HEK293 (cell line): Measurements from ENCODE around the gene PLEKHG1.

ENCODE experiments used
- CTCF ChIP-seq: fragments of 450-650 bp; formaldehyde crosslinking; IDR thresholded peaks from 2 replicates; pipeline ENCODE4 v1.5.1; 2016; ENCODE audit warnings: missing biosample characterization, missing genetic modification characterization
- GLI4 ChIP-seq: fragments of 450-650 bp; formaldehyde crosslinking; IDR thresholded peaks from 2 replicates; pipeline ENCODE4 v1.5.1; 2016; ENCODE audit warnings: missing biosample characterization, missing genetic modification characterization
- KLF16 ChIP-seq: fragments of 450-650 bp; formaldehyde crosslinking; IDR thresholded peaks from 2 replicates; pipeline ENCODE4 v1.5.1; 2017; ENCODE audit warnings: missing biosample characterization, missing genetic modification characterization
- PRDM2 ChIP-seq: fragments of 450-650 bp; formaldehyde crosslinking; IDR thresholded peaks from 2 replicates; pipeline ENCODE4 v1.5.1; 2016; ENCODE audit warnings: missing biosample characterization, missing genetic modification characterization, borderline replicate concordance
- RBAK ChIP-seq: fragments of 450-650 bp; formaldehyde crosslinking; IDR thresholded peaks from 2 replicates; pipeline ENCODE4 v1.5.1; 2016; ENCODE audit warnings: missing biosample characterization, missing genetic modification characterization
- REPIN1 ChIP-seq: fragments of 450-650 bp; formaldehyde crosslinking; IDR thresholded peaks from 2 replicates; pipeline ENCODE4 v1.5.1; 2017; ENCODE audit warnings: missing biosample characterization, missing genetic modification characterization, low read depth
- ZBTB26 ChIP-seq: fragments of 450-650 bp; formaldehyde crosslinking; optimal IDR thresholded peaks from 2 replicates; pipeline ENCODE3; 2016; ENCODE audit warnings: missing biosample characterization, mild to moderate bottlenecking, missing genetic modification characterization
- ZBTB48 ChIP-seq: fragments of 450-650 bp; formaldehyde crosslinking; IDR thresholded peaks from 2 replicates; pipeline ENCODE4 v1.5.1; 2016; ENCODE audit warnings: missing biosample characterization, missing genetic modification characterization
- ZBTB7A ChIP-seq: fragments of 450-650 bp; formaldehyde crosslinking; IDR thresholded peaks from 2 replicates; pipeline ENCODE4 v1.5.1; 2016; ENCODE audit warnings: low read depth, missing biosample characterization, missing genetic modification characterization
- ZNF114 ChIP-seq: fragments of 450-650 bp; formaldehyde crosslinking; IDR thresholded peaks from 2 replicates; pipeline ENCODE4 v1.5.0; 2017; ENCODE audit warnings: missing biosample characterization, missing genetic modification characterization
- ZNF121 ChIP-seq: fragments of 450-650 bp; formaldehyde crosslinking; IDR thresholded peaks from 2 replicates; pipeline ENCODE4 v1.5.1; 2016; ENCODE audit warnings: missing biosample characterization, missing genetic modification characterization
- ZNF148 ChIP-seq: fragments of 450-650 bp; formaldehyde crosslinking; IDR thresholded peaks from 2 replicates; pipeline ENCODE4 v1.5.0; 2017; ENCODE audit warnings: missing biosample characterization, missing genetic modification characterization, borderline replicate concordance
- ZNF155 ChIP-seq: fragments of 450-650 bp; formaldehyde crosslinking; IDR thresholded peaks from 2 replicates; pipeline ENCODE4 v1.5.1; 2016; ENCODE audit warnings: missing biosample characterization, missing genetic modification characterization
- ZNF366 ChIP-seq: fragments of 450-650 bp; formaldehyde crosslinking; conservative IDR thresholded peaks from 2 replicates; pipeline ENCODE4 v1.5.1; 2016; ENCODE audit warnings: missing biosample characterization, missing genetic modification characterization
- ZNF513 ChIP-seq: fragments of 450-650 bp; IDR thresholded peaks from 2 replicates; pipeline ENCODE4 v1.5.1; 2018; ENCODE audit warnings: missing biosample characterization, missing genetic modification characterization
- ZNF514 ChIP-seq: fragments of 450-650 bp; formaldehyde crosslinking; IDR thresholded peaks from 2 replicates; pipeline ENCODE4 v1.5.1; 2016; ENCODE audit warnings: missing biosample characterization, missing genetic modification characterization
- ZNF580 ChIP-seq: fragments of 450-650 bp; formaldehyde crosslinking; IDR thresholded peaks from 2 replicates; pipeline ENCODE4 v1.5.1; 2016; ENCODE audit warnings: missing biosample characterization, missing genetic modification characterization
- ZNF624 ChIP-seq: fragments of 450-650 bp; formaldehyde crosslinking; IDR thresholded peaks from 2 replicates; pipeline ENCODE4 v1.5.1; 2017; ENCODE audit warnings: missing biosample characterization, missing genetic modification characterization
- ZNF639 ChIP-seq: fragments of 450-650 bp; formaldehyde crosslinking; IDR thresholded peaks from 2 replicates; pipeline ENCODE4 v1.5.1; 2016; ENCODE audit warnings: missing biosample characterization, missing genetic modification characterization
- ZNF670 ChIP-seq: fragments of 450-650 bp; formaldehyde crosslinking; IDR thresholded peaks from 2 replicates; pipeline ENCODE4 v1.5.1; 2016; ENCODE audit warnings: missing biosample characterization, missing genetic modification characterization, low read depth
- ZNF701 ChIP-seq: fragments of 450-650 bp; formaldehyde crosslinking; IDR thresholded peaks from 2 replicates; pipeline ENCODE4 v1.5.1; 2016; ENCODE audit warnings: missing biosample characterization, missing genetic modification characterization
- ZNF747 ChIP-seq: fragments of 450-650 bp; formaldehyde crosslinking; IDR thresholded peaks from 2 replicates; pipeline ENCODE4 v1.5.1; 2016; ENCODE audit warnings: missing biosample characterization, missing genetic modification characterization
- ZNF830 ChIP-seq: fragments of 450-650 bp; IDR thresholded peaks from 2 replicates; pipeline ENCODE4 v1.5.0; 2018; ENCODE audit warnings: missing biosample characterization, missing genetic modification characterization, low read depth, mild to moderate bottlenecking, moderate library complexity
- ZNF843 ChIP-seq: fragments of 450-650 bp; formaldehyde crosslinking; IDR thresholded peaks from 2 replicates; pipeline ENCODE4 v1.5.1; 2016; ENCODE audit warnings: missing biosample characterization, missing genetic modification characterization

The PLEKHG1 gene

GRCh38 chr6:150599199-150600009 lies at the start of gene PLEKHG1 (continued):
- TF ChIP-seq ZNF148 (tag by site-specific recombination) = no peak
- TF ChIP-seq REPIN1 (tag by site-specific recombination) = no peak
- TF ChIP-seq ZNF843 = no peak
- TF ChIP-seq ZNF670 (tag by site-specific recombination) = no peak
- no peak for TF ChIP-seq ZNF514 (tag by site-specific recombination)
- no peak for TF ChIP-seq PRDM2
- TF ChIP-seq ZNF701 (tag by site-specific recombination) = no peak
- no peak for TF ChIP-seq ZBTB7A (tag by site-specific recombination)
- TF ChIP-seq KLF16 (tag by site-specific recombination) = no peak
- no peak for TF ChIP-seq ZNF580 (tag by site-specific recombination)
- TF ChIP-seq ZNF155 = no peak
- no peak for TF ChIP-seq ZNF747 (tag by site-specific recombination)
- no peak for TF ChIP-seq ZNF114 (tag by site-specific recombination)
- 0 out of 2 replicates have a peak, but pooled peaks have one; percentile 45 for TF ChIP-seq ZNF366 (tag by site-specific recombination)
- no peak for TF ChIP-seq ZNF830 (tag by site-specific recombination)
- no peak for TF ChIP-seq ZNF121 (tag by site-specific recombination)
- TF ChIP-seq ZNF639 (tag by site-specific recombination) = no peak
- TF ChIP-seq ZBTB48 (tag by site-specific recombination) = no peak
- no peak for TF ChIP-seq RBAK
- TF ChIP-seq ZNF513 (tag by site-specific recombination) = peak; percentile 64
- no peak for TF ChIP-seq ZBTB26 (tag by site-specific recombination)
- TF ChIP-seq ZNF624 = no peak
- no peak for TF ChIP-seq CTCF (tag by site-specific recombination)
- TF ChIP-seq GLI4 (tag by site-specific recombination) = no peak
